Measurements from ENCODE around the gene AQP6.

GRCh38 chr12:49952391-49953055, 20.2 kb upstream of the AQP6 start:
- TF ChIP-seq CTCF (IDR thresholded peaks at IDR 0.05 in 8 of 11, conservative IDR thresholded peaks at IDR 0.05 in 3 of 11) = no peak
- TF ChIP-seq POLR2A (IDR thresholded peaks at IDR 0.05) = no peak

All from spleen (tissue), 7 donors.